Stimulated activated CD4-positive, alpha-beta T cell treated with anti-CD3 and anti-CD28 coated beads, Interleukin-2, amount 100 ng/mL, for 4 hours (primary cell): ENCODE measurements around the gene SLC26A2.
"Not testable (repeated sequence)": the region's sequence is repeated elsewhere in the genome, so short reads cannot be mapped to it uniquely, and the experiment has no call there.

Experiments
- DNase-seq: peaks from one replicate; pipeline ENCODE4 v3.0.0-alpha.2; 2020; ENCODE audit warnings: low read depth

The SLC26A2 gene

DNA sequence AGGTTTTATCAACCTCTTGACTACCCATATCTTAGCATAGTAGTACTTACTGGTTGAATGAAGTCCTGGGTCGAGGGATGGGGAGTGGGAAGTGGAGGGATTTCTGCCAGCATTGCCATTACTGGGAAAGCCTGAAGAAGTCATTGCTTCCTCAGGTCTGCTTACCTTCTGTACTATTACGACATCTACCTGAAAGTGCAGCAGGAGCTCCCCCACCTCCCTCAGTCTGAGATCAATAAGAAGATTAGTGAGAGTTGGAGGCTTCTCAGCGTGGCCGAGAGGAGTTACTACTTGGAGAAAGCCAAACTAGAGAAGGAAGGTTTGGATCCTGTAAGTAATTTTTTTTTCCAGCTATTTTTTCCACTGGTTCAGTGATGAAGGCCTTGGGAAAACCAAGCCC, 45.8 kb downstream of the SLC26A2 start:
- no peak for DNase-seq

DNA sequence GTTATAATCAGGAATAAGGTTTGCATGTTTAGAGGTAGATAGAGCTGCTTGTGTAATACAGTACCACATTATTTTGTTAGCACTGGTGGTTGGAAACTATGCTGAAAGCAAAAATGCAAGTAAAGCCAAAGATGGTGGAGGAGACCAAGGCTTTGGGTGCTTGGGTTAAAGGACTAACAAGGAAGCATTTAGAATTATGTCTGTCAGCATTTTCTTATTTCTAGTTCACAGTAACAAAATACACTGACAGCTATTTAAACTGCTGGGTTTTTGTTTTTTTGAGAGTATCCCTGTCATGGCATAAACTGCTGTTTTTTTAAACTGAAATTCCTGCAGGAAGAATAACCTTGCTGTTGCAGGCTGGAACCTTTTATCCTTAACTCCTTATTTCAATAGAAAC, 46.5 kb downstream of the SLC26A2 start:
- DNase-seq: no peak

DNA sequence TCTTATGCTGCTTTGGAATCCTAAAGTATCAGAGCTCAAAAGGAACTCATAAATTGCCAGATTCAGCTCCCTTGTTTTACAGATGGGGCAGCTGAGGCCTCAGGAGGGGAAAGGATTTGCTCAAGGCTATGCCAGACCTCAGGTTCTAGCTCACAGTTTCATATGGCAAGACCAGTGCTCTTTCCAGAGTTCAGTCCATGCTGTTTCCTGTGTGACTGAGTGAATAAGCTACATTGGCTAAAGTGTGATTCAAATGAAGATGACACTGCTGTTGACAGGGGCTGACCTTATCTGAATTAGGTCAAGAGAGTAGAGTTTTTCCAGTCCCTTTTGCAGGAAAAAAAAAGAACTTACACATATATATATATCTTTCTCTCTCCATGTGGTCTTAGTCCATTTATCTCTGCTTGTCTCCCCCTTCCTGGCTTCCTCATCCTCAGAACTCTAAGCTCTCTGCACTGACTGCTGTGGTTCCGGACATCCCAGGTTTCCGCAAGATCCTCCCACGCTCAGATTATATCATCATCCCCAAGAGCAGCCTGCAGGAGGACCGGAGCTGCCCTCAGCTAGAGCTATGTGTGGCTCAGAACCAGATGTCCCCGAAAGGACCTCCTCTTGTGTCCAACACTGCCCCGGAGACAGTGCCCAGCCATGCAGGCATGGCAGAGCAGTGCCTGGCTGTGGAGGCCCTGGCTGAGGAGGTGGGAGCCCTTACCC, 49.3 kb downstream of the SLC26A2 start:
- no peak for DNase-seq

DNA sequence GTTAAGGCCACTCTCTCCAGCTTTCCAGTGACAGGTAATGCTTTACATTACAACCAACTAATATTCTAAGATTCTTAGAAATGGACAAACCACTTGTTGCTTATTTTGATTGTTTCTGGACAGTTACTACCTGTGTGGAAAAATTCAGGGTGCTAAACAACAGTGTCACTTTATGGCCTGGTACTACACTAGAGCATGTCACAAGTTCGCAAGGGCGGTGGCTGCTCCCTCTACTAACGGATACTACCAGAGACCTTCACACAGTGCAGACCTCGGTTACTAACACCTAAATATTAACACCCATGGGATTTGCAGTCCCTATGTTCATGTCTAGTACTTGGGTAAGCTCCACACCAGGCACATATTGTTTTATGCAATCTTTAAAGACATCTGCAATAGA, 53.4 kb downstream of the SLC26A2 start:
- DNase-seq: no peak

DNA sequence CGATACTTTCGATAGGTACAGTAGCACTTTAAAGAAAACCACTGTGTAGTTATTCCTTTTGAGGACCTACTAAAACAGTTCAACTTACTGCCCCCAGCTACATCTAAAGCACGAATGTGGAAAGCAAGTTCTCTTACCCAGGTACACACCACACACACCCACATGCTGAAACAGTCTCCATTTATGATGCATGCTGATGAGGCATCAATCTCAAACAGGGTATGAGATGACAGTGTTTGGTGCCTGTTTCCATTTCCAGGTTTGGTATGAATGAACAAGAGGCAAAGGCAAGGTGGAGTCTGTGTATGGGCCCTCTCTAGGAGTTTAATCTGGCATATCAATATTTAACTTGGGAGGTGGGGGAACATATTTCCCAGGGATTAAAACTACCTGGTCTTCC, 53.9 kb downstream of the SLC26A2 start:
- DNase-seq: no peak

DNA sequence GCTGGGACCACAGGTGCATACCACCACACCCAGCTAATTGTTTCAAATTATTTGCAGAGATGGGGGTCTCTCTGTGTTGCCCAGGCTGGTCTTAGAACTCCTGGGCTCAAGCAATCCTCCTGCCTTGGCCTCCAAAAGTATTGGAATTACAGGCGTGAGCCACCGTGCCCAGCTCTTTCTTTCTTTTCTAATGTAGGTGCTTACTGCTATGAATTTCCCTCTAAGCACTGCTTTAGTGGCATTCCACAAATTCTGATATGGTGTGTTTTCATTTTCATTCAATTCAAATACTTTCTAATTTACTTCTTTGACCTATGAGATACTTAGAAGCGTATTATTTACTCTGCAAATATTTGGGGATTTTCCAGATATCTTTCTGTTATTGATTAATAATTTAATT, 54.9 kb downstream of the SLC26A2 start:
- DNase-seq: no peak

DNA sequence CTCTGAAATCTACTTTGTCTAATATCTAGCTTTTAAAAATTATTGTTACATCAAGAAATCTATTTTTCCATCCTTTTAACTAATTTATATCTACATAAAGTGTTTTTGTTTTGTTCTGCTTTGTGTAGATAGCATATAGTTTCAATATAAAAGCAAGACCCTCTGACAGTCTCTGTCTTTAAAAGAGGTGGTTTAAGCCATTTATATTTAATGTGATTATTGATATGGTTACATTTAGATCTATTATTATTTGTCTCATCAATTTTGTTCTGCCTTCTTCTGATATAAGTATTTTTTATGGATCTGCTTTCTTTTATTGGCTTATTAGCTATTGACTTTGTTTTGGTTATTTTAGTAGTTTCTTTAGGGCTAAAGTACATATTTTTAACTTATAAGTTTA, 56.0 kb downstream of the SLC26A2 start:
- DNase-seq: no peak

DNA sequence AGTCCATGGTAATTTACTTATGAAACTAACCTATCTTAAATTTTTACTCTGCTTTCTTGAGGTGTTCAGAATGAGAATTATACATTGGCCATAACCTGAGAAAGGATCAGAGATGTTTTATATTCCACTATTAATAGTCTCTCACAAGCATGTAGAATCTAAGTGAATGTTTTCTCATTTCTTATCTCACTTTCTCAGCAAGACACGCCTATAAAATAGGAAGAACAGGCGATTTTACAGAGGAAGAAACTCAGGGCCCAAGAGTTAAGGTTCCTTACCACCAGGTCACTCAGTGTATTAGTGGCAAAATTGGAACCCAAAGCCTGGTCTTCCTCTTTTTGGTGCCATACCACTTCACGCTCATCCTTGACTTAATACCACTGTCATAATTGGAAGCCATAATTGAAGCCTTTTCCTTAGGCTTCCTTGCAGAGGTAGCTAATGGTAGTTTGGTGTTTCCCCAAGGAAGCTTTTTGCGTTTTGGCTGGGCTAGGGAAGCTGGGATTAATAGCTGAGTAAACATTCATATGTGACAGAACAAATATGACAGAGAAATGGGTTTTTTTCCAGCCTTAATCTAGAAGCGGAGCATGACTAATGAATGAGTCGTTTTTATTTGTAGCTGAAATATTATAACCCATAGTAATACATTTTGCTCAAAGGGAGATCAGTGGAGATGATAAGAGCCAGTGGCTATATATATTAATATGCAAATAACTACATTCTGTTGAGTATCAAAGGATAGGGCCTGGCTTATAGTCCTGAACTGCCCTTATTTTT, 56.9 kb downstream of the SLC26A2 start:
- no peak for DNase-seq

DNA sequence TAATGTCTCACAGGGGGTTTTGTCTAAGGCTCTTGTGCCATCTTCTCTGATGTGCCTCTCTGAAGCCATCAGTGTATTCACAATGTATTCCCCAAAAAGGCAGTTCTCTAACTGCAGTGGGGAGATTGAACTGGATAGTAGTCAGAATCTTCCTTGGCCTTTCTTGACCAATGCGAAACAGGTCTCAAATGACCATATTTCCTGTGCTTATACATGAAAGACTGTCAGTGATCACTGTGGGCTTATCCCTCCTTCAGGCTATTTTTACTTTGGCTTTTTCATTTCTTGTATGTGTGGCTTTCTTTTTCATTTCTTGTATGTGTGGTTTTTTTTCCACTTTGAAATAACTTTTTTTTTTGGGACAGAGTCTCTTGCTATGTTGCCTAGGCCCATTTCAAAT, 59.7 kb downstream of the SLC26A2 start:
- no peak for DNase-seq

DNA sequence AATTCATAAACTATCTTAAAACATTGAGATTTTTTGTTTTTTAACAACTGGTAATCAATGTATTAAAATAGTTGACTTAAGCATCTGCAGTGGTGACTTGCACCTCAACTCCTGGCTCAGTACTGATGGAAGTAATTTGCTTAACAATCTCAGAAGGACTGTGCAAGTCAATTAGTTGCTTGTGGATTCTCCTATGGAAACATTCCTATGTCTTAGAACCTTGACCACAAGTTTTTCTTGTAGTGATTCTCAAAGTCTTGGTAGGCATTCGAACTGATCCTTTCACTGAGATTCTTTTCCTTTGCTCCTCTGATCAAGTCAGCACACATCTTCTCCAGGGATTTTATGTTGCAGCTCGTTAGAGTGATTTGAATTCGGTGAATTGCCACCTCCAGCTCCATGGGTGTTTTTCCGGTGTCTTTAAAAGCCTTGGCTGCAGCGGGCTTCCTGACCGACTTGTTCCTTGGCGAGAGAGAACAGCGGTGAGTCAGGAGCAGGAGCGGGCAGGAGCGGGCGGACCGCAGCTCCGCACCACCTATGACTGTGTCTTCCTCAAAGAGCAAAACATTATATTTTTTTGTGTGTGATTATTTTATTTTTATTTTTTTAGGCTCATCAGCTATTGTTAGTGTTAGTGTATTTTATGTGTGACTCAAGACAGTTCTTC, 61.1 kb downstream of the SLC26A2 start:
- DNase-seq: no peak

DNA sequence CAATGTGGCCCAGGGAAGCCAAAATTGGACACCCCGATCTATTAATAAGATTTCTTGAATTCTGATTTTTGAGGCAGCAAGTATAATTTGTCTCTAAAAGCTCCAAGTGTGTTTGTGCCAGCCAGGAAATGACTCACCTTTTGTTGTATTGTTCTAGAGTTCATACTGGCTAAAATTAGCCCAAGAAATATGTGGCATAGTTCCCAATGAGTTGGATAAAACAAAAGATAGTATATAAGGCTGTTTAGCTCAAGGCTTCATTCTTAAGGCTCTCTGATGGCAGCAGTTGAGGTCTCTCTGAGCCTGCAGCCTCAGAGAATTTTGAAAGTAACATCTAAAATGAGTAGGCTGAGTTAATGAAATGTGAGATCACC, 61.6 kb downstream of the SLC26A2 start:
- no peak for DNase-seq

DNA sequence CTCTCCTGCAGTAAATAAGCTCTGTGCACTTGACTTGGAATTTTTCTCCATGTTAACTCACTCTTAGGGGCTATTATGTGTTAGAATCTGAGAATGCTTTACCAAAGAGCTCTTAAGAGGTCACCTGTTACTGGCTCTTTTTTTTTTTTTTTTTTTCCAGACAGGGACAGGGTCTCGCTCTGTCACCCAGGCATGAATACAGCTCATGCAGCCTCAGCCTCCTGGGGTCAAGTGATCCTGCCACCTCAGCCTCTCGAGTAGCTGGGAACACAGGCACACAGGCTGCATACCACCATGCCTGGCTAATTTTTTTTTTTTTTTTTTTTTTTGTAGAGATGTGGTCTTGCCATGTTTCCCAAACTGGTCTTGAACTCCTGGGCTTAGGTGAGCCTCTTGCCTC, 62.1 kb downstream of the SLC26A2 start:
- DNase-seq: no peak

DNA sequence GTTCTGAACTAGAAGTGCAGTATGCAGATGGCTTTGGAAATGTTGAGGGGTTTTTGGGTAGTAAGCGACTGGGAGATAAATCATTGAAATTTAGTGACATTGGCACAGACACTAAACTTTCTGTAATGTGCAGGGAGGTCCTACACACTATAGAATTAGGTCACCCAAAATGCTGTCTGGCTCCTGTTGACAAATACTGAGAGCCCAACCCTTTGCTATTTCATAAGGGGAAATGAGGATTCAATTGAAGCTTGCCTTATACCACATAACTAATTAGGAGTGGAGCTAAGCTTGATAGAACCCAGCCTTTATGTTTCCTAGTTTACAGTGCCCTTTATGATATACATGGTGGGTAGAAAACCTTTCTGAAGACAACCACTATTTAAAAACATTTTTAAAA, 62.6 kb downstream of the SLC26A2 start:
- no peak for DNase-seq

DNA sequence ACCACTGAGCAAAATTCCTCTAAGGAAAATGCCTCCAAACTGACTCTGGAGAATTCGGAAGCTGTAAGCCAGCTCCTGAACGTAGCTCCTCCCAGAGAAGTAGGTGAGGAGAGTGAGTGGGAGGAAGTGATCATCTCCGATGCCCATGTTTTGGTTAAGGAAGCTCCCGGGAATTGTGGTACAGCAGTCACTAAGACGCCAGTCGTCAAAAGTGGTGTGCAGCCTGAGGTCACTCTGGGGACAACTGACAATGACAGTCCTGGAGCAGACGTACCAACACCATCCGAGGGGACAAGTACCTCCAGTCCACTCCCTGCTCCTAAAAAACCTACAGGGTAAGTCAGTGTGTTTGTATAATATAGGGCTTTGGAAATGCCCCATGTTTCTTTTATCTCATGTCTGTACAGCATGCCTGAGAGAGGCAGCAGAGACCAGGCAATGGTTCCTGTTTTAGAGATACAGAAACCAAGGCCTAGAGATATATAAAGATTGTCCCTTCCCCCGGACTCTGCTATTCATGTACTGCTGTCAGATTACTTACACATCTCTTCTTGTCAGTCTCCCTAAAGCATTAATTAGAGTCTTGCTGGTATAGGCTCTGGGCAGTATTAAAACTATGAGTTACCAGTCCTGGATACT, 63.9 kb downstream of the SLC26A2 start:
- DNase-seq: no peak

DNA sequence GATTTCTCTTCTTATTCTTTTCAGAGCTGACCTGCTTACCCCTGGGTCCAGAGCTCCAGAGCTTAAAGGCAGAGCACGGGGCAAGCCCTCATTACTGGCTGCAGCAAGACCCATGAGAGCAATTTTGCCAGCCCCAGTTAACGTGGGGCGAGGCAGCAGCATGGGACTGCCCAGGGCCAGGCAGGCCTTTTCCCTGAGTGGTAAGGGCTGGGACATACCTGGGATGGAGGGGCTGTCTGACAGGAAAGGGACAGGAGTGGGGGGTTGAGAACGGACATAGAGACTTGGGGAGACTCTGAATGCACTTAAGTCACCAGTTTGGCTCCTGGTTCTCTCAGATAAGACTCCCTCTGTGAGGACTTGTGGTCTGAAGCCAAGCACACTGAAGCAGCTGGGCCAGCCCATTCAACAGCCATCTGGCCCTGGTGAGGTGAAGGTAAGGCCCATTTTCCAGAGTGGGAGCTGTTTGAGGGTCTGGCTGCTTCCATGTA, 66.2 kb downstream of the SLC26A2 start:
- DNase-seq: no peak

DNA sequence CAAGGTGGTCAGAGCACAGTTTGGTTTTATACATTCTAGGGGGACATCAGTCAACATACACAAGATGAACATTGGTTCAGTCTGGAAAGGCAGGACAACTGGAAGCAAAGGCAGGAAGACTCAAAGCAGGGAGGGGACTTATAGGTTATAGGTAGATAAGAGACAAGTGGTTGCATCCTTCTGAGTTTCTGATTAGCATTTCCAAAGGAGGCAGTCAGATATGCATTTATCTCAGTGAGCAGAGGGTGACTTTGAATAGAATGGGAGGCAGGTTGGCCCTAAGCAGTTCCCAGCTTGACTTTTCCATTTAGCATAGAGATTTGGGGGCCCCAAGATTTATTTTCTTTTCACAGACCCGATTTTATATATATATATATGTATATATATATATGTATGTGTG, 67.5 kb downstream of the SLC26A2 start:
- not testable (repeated sequence) for DNase-seq

DNA sequence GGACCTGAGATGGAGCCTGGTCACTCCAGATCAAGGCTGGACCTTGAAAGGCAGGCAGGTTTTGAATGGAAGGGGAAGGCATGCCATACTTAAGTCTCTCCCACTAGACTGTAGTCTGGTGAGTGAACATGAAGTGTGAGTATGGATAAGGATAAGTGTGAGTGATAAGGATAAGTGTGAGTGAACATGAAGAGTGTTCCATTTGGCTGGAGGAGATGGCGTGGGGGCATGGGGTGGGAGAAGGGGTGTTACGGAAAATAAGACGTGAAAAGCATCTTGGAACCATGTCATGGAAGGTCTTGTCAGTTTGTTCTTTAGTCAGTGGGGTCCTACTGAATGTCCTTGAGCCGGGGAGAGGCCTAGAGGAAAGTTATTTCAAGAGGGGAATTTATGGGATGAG, 72.8 kb downstream of the SLC26A2 start:
- DNase-seq: no peak

DNA sequence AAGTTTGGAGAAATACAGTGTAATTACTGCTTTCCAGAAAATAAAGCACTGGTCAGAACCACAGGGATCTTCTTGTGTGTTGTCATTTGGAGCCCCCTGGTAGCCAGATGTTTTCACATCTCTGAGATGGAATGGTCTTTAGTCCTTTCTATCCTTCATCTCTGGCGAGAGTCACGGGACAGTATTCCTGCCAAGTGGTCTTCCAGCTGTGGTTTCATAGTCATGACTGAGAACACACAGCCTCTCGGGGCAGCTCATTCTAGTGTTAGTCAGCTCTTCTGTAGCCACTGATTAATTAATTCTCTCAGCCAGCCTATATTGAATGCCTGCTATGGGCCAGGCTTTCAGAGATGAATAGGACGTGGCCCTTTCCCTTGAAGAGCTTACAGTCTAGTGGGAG, 74.1 kb downstream of the SLC26A2 start:
- DNase-seq: no peak

DNA sequence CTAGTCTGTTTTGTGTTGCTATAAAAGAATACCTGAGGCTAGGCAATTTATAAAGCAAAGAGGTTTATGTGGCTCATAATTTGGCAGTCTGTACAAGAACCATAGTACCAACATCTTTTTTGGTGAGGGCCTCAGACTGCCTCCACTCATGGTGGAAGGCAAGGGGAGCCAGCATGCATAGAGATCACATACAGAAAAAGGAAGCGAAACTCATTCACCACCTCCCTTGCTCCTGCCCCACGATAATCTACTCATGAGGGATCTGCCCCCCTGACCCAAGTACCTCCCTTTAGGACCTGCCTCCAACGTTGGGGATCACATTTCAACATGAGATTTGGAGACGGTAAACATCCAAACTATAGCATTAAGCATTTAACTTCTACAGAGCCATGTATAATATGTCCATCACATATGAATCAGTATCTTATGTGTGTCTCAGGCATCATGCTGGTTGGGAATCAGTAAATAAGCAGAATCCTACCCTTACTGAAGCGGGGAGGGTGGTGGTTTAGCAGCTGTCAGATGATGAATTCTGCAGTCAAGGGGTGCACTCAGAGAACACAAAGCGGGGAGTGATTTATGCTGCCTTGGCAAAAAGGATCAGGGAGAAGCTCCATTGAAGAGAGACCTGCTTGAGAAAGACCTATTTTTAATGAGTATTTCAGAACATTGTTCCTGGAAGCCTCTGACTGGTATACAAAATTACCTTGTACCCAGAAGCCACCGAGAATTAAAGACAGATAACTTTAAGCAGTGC, 74.8 kb downstream of the SLC26A2 start:
- no peak for DNase-seq

DNA sequence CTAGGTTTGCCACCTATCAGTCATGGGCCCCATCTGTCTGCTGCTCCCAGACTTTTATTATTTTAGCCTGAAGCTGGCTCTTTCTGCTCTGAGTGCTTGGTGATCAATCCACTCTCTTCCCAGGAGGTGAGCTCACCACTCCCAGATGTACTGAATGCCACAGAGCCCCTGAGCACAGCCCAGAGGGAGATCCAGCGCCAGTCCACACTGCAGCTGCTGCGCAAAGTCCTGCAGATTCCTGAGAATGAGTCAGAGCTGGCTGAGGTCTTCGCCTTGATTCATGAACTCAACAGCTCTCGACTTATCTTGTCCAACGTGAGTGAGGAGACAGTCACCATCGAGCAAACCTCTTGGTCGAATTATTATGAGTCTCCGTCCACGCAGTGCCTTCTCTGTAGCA, 76.0 kb downstream of the SLC26A2 start:
- no peak for DNase-seq
